ENCODE data around the gene QSOX1.
A peak's percentile ranks its signal among the peaks of the same experiment; 100 is the strongest.

The QSOX1 gene

DNA sequence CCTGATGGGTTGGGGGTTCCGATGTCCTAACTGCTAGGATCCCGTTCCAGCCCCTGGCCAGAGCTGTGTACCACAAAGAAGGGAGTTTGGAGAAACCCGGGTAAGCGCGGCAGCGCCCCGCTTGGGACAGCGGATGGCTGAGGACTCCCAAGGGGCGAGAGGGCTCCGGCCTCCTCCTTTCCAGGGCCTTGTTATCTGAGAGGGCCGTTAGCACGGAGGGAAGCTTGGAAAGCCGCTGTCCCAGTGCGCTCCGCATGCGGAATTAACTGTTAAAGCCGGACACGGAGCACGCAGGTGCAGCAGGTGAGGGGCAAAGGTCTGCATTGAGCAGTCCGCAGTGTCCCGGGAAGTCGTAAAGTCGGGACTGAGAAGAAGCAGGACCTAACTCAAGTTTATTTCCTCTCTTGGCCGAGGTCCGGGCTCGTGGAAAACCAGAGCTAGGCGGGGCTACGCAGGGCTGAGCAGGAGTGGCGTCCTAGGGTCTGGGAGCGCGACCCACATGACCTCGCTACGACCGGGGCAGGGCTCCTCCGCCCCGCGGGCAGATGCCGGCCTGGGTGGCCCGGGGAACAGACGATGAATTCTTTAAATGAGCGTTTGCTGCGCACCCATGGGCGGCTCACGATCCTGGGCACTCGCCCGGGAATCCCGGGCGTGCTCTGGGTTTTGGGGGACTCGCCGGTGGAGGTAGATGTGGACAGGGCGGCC, 79.9 kb downstream of the QSOX1 start:
- FAIRE-seq: no peak
- no peak for DNase-seq (ENCODE audit: low spot score)

DNA sequence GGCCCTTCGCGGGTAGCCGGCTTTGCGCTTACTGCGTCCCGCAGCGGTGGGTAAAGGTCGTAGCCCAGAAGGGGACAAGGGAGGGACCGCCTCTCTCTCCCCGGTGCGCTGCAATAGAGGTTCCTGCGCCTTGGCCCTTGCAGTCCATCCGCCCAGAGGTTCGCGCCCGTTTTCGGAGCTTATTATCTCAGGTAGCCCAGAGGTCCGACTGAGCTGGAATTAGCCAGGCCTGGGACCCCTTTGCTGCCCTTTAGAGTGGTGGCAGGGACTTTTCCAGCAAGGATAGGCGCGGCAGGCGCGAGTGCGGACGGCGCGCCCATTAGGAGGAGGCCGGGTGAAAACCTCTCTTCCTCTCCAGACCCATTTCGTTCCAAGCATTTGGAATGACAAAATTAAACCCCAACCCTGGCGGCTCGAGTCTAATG, 80.4 kb downstream of the QSOX1 start:
- DNase-seq (ENCODE audit: low spot score) (no peak), FAIRE-seq (no peak)

DNA sequence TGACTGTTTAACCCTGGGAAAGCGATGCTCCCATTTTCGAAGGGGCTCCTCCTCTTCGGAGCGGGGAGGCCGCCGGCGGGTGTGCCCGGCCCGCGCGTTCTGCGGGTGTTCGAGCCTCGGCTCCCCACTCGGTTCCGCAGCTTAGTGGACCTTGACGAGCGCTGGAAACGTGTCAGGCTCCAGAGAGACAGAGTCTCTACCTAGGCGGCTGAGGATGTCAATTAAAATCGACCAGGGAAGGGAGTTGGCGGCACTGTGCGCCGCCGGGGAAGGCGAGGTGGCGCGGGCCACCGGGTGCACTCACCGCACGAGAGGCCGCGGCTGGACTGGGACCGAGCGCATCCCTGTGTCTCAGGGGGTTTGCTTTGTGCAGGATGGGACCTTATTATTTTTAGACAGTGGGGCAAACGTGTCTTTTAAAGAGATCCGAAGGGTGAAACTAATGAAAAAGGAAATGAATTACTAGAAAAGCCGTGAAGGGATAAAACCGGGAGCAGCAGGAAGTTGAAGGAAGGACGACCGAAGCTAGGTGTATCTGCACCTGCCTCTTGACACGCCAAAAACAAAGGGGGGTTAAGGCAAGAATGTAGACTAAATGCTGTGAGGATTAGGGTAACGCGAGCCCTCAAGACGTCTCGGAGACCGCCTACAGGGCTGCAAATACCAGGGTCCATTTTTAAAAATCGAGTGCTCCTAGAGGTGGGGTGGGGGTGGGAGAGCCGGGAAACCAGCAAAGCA, 81.0 kb downstream of the QSOX1 start:
- FAIRE-seq (no peak), DNase-seq (ENCODE audit: low spot score) (no peak)

- FAIRE-seq: no peak
- DNase-seq (ENCODE audit: low spot score): no peak
Measured at GRCh38 chr1:180236698-180237509, 82.2 kb downstream of the QSOX1 start.

DNA sequence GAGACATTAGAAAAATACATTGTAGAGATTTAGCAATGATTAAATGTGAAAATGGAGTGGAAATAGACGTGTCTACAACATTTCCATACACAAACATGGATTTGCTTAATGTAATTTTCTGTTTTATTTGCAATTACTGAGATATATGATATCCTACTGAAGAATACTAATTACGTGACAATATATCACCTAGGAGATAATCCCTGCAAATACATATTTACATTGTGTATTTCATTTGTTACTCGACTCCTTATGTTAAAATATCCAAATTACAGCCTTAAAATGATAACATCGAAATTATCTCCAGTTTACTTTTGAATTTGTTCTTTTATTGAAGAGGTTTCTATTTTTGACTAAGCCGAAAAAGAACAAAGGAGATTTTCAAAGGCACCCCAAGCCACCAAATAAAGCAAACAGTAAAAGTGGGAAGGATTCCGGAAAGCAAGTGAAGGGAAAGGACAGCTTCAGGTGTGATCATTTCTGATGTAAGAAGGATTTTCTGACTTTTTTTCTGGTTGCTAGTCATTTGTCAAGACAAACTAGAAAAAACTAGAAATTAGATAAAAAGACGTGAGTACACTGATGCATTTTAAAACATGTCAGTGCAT, 83.3 kb downstream of the QSOX1 start:
- DNase-seq (ENCODE audit: low spot score): no peak
- FAIRE-seq: no peak

DNA sequence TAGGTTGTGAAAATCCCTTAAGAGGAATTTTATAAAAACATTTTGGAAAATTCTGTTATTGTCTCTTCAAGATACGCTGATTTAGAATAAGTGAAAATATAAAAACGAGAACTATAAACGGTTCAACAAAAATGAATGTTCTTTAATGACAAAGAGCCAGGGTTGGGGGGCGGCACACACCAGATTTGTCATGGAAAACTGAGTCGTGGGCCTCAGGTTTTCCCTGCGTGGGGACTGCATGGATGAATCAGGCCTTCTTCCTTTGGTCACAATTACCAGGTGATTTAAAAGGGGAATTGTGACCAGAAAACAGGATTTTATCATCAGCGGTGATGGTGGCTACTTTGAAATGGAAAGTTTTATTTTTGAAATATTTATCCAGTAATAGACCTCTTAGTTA, 84.0 kb downstream of the QSOX1 start:
- DNase-seq (ENCODE audit: low spot score): no peak
- FAIRE-seq: no peak

DNA sequence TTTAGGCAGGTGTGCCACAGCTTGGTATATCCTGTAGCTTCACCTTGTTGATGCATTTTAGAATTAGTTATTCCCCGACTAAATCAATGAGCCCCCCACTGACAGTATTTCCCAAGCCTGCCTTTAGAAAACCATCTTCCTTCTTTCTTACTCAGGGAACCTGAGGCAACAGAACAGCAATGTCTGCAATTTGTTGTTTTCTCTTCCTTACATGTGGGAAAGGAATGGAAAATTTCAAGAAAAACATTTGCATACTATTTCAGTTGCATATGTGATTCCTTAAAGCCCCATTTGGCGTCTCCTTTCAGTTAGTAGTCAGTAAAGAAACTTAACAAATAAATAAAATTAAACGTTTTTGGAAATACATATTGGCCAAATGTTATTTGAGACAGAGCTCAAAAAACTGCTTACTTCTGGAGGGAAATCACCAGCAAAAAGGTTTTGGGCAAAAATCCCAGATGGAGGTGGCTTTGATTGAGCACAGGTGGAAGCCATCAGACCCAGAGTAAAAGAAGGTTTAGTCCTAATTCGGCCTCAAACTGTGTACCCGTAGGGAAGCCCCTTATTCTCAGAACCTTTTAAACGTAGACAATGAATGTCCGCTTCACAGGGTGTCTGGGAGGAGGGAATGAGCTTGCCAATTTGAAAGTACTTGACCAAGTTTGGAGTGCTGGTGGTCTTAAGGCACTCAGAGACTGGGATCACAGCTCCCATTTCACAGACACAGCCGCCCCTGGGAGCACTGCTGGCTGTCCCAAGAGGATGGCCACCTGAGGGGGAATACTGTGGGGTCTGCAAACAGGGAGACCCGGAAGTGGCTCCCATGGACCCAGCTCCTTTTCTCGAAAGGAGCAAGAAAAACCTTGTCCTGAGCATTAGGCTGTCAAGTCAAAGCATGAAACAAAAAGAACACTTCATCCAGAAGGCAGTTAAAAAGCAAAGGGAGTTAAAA, 84.8 kb downstream of the QSOX1 start:
- FAIRE-seq: no peak

DNA sequence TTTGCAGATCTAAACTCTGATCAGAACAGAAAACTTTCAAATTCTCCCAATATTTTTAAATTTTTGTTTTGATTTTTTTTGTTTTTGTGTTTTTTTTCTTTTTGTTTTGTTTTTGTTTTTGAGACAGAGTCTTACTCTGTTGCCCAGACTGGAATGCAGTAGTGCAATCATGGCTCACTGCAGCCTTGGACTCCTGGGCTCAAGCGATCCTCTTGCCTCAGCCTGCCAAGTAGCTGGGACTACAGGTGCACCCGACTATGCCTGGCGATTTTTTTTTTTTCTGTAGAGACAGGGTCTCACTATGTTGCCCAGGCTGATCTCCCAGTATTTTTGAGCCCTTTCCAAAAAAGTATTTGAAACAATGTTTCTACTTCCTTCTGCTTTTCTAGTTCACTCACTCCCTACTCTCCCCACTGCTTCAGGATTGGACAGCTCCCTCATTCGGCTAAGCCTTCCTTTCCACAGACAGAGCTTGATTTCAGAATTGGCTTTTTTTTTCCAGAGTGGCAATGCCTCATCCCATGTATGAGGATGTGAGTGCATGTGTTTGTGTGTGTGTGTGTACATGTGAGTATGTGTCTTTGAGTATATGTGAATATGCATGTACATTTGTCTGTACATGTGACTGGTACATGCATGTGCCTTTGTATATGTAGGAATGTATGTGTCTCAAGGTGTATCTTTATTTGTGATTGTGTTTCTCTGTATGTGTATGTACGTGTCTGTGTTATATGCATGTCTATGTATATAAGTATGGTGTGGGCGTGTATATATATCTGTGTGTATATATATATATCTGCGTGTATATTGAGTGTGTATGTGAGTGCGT, 87.3 kb downstream of the QSOX1 start:
- no peak for DNase-seq (ENCODE audit: low spot score)
- FAIRE-seq: peak; percentile 20

More for the DNA sequence above, 84.8 kb downstream of the QSOX1 start:
- DNase-seq (ENCODE audit: low spot score): no peak

- FAIRE-seq: no peak
- DNase-seq (ENCODE audit: low spot score): no peak
Measured at GRCh38 chr1:180243517-180244221, 89.0 kb downstream of the QSOX1 start.

DNA sequence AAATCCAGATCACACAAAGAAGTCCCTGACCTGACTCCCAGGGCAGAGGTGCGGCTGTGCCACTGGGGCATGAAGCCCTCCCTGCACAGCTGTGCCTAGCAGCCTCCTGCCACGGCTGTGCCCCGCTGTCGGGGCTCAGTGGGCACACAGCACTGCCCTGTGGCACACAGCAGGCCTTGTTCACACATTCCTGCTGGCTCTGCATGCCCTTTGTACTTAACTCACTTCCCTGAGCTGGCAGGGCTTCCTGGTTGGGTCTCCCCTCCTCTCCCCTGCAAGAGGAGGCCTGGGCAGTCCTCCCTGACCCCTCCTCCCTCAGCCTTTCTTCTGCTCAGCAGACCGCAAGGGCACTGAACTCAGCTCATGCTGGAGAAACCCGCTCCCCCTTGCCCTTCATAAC, 90.2 kb downstream of the QSOX1 start:
- DNase-seq (ENCODE audit: low spot score) (no peak), FAIRE-seq (no peak)

GRCh38 chr1:180246579-180246978, 91.9 kb downstream of the QSOX1 start:
- FAIRE-seq (no peak), DNase-seq (ENCODE audit: low spot score) (no peak)

DNA sequence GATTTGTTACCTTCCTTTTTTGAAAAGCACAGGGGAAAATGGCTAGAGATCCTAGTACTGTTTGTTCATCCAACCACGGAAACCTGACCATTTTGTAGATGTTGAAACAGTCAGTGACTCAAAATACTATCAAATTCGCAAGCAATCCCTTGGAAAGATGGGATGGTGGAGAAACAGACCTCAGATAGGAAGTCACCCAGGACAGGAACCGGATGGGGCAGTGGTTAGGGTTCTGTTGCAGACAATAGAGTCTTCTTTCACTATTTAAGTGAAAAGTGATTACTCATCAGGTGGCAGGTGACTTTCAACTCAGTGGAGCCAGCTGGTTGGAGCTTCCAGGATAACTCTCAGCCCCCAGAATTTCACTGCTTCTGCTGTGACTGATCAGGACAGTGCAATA, 92.4 kb downstream of the QSOX1 start:
- FAIRE-seq (no peak), DNase-seq (ENCODE audit: low spot score) (peak; percentile 28)

DNA sequence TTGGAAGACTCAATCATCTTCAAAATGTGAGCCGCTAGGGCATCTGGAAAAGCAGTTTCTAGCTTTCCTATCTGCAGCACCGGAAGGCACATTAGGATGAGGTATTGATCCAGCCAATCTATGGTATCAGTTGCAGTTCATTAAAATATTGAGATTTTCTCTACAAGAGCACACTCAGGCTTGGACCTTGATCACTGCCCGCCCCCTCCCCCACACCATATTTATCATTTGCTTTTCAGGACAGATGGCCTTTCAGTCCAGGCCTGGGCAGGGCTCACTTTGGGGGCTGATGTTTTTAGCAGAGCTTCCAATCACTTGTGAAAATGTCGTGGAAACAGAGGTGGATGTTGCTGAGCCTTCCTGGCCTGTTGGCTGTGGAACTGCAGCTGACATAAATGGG, 92.9 kb downstream of the QSOX1 start:
- no peak for DNase-seq (ENCODE audit: low spot score)
- no peak for FAIRE-seq

GRCh38 chr1:180248176-180248575, 93.5 kb downstream of the QSOX1 start:
- no peak for FAIRE-seq
- no peak for DNase-seq (ENCODE audit: low spot score)

DNA sequence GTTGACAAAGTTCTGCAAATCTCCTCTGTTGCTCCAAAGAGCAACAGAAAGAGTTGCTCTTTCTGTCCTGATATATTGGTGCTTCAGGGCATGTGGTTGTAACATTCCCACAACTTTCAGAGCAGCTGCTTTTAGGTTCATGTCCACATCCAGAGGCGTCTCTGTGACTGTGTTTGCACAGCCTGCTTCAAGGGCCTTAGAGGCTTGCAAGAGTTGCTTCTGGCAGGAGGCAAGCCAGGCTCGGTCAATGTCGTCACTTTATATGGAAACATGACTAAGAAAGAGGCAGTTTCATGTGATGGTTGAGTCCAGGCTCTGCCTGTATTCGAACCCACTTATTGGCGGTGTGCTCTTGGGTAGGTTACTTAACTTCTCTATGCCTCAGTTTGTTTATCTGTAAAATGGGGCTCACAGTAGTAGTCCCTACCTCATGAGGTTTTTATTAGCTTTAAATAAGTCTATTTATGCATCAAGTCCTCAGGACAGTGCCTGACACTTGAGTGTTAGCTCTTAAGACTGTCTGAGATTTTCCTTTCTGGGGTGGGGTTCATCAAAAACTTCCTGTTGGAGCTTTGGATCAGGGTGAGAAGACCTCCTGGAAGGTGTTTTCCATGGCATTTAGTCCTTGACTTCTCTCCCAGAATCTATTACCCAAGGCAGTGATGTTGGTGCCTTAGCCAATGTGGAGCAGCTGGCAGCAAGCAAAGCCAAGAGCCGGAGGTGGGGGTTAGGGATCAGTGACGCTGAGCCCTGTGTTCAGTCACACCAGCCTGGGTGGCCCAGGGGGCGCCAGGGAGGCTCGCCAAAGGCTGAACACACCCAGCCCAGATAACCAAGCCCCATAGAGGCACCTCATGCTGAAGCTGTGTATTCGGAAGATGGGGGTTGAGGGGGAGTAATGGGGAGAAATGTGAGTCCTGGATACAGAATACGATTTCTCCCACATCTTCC, 94.3 kb downstream of the QSOX1 start:
- no peak for DNase-seq (ENCODE audit: low spot score)

DNA sequence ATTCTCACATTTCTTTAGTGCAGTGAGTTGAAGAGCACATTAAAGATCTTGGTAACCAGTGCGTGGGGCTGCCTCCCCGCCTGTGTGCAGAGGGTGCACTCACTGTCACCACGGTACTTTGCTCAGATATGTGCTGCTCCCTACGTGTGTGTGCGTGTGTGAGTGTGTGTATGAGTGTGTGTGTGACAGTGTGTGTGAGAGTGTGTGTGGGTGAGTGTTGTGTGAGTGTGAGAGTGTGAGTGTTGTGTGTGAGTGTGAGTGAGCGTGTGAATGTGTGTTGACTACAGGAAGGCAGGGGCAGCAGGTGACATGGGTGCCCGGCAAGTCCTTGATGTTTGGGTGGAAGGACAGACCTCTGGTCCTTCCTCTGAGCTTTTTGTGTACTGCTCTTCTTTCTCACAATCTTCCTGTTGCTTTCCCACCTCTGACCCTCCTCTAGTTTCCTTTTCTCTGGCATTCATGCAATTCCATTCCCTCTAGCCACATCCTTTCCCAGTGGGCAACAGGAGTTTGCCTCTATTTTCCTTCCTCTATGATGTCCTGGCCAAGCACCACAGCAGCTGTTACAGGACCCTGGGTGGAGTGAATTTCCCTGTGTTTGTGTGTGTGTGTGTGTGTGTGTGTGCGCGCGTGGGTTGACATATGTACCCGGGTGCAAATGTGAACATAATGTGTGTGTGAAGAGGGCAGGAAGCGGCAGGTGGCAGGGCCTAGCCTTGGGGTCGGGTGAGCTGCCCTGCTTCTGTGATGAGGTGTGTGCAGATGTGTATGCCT, 95.2 kb downstream of the QSOX1 start:
- FAIRE-seq (no peak), DNase-seq (ENCODE audit: low spot score) (no peak)

More for the DNA sequence above, 94.3 kb downstream of the QSOX1 start:
- no peak for FAIRE-seq

- DNase-seq (ENCODE audit: low spot score): no peak
- no peak for FAIRE-seq
Measured at GRCh38 chr1:180250499-180250770, 95.8 kb downstream of the QSOX1 start.

All from urothelium cell line (cell line).